ENCODE measurements around the gene RBM39.
"Not testable (repeated sequence)": the region's sequence is repeated elsewhere in the genome, so short reads cannot be mapped to it uniquely, and the experiment has no call there.

The RBM39 gene

GRCh38 chr20:35704514-35705261 is 37.4 kb downstream of the RBM39 start:
- DNase-seq: no peak

- DNase-seq: no peak
Measured at GRCh38 chr20:35702824-35703695, 39.0 kb downstream of the RBM39 start.

- DNase-seq: no peak
Measured at GRCh38 chr20:35702051-35702823, 39.8 kb downstream of the RBM39 start.

- no peak for DNase-seq
Measured at GRCh38 chr20:35700625-35701148, 41.4 kb downstream of the RBM39 start.

- no peak for DNase-seq
Measured at GRCh38 chr20:35699957-35700624, 42.0 kb downstream of the RBM39 start.

GRCh38 chr20:35699127-35699956 is 42.7 kb downstream of the RBM39 start, which contains the start of the genes NFS1 and ROMO1:
Gene NFS1 (minus strand): TSS chr20:35699352. CDS start chr20:35699288, 64 bp downstream.
Gene ROMO1 (plus strand): TSS chr20:35699405. CDS start chr20:35699633, 228 bp downstream.
- DNase-seq: peak; percentile 94

GRCh38 chr20:35698298-35699126 is 43.5 kb downstream of the RBM39 start:
- DNase-seq: peak; percentile 25

- no peak for DNase-seq
Measured at GRCh38 chr20:35697696-35698297, 44.3 kb downstream of the RBM39 start.

- no peak for DNase-seq
Measured at GRCh38 chr20:35695978-35696377, 46.1 kb downstream of the RBM39 start.

GRCh38 chr20:35695245-35695749 is 46.8 kb downstream of the RBM39 start:
- no peak for DNase-seq

GRCh38 chr20:35690265-35690664 is 51.8 kb downstream of the RBM39 start:
- no peak for DNase-seq

- DNase-seq: not testable (repeated sequence)
Measured at GRCh38 chr20:35686872-35687271, 55.2 kb downstream of the RBM39 start.

GRCh38 chr20:35685368-35685767 is 56.7 kb downstream of the RBM39 start:
- DNase-seq: not testable (repeated sequence)

GRCh38 chr20:35681960-35682359 is 60.1 kb downstream of the RBM39 start:
- no peak for DNase-seq

GRCh38 chr20:35680452-35681183 is 61.4 kb downstream of the RBM39 start:
- DNase-seq: no peak

- DNase-seq: no peak
Measured at GRCh38 chr20:35674921-35675320, 67.1 kb downstream of the RBM39 start.

GRCh38 chr20:35673884-35674283 is 68.2 kb downstream of the RBM39 start:
- DNase-seq: no peak

- DNase-seq: no peak
Measured at GRCh38 chr20:35669681-35670080, 72.4 kb downstream of the RBM39 start.

- no peak for DNase-seq
Measured at GRCh38 chr20:35669221-35669620, 72.8 kb downstream of the RBM39 start.

All from femur (tissue), 1 donor.